HepG2 (cell line): ENCODE results near the gene AURKA. TPM values are rescaled to one million over a fixed set of nuclear protein-coding genes. Genes with fewer than 3 reads are reported as not detected.

Source experiments
- CCAR2 ChIP-seq: fragments of 200-400 bp; formaldehyde crosslinking; optimal IDR thresholded peaks from 2 replicates; pipeline ENCODE3; 2018; ENCODE audit warnings: low read depth, mild to moderate bottlenecking, low read length, moderate library complexity
- MTF2 ChIP-seq: sonication (generic); formaldehyde crosslinking; IDR thresholded peaks from 2 replicates; pipeline ENCODE4 v1.5.0; 2020; ENCODE audit warnings: missing genetic modification reagents, borderline replicate concordance
- NCOA5 ChIP-seq: sonication (generic); formaldehyde crosslinking; IDR thresholded peaks from 2 replicates; pipeline ENCODE4 v1.4.0; 2020; ENCODE audit warnings: missing genetic modification reagents
- TGIF2 ChIP-seq: IDR thresholded peaks from 2 replicates; pipeline ENCODE4 v1.6.1; 2016; ENCODE audit warnings: control low read depth, missing compliant biosample characterization
- UBTF ChIP-seq: sonication (generic); formaldehyde crosslinking; IDR thresholded peaks from 2 replicates; pipeline ENCODE4 v1.4.0; 2020; ENCODE audit warnings: mild to moderate bottlenecking, missing genetic modification reagents
- XRCC5 ChIP-seq: fragments of 200-400 bp; formaldehyde crosslinking; optimal IDR thresholded peaks from 2 replicates; pipeline ENCODE3; 2017; ENCODE audit warnings: mild to moderate bottlenecking, low read length
- ZNF263 ChIP-seq: sonication (generic); formaldehyde crosslinking; IDR thresholded peaks from 2 replicates; pipeline ENCODE4 v1.4.0; 2020; ENCODE audit warnings: missing genetic modification reagents
- ZNF563 ChIP-seq: sonication (generic); formaldehyde crosslinking; IDR thresholded peaks from 2 replicates; pipeline ENCODE4 v1.8.0; 2022; ENCODE audit warnings: mild to moderate bottlenecking, moderate library complexity, missing genetic modification reagents
- ZNF687 ChIP-seq: sonication (generic); formaldehyde crosslinking; IDR thresholded peaks from 2 replicates; pipeline ENCODE4 v1.5.1; 2020; ENCODE audit warnings: mild to moderate bottlenecking, missing genetic modification reagents, moderate library complexity
- ZNF883 ChIP-seq: sonication (generic); formaldehyde crosslinking; IDR thresholded peaks from 2 replicates; pipeline ENCODE4 v1.5.1; 2020; ENCODE audit warnings: mild to moderate bottlenecking, missing genetic modification reagents; ENCODE audit errors: not compliant biosample characterization
- polyA plus RNA-seq, 8 experiments: library from polyadenylated mRNA; depleted of rRNA in 3 of 8; stranded (reverse) in 7 of 8; unstranded in 1 of 8; fragments of >200 nt; fragmentation: Illumina TruSeq in 4 of 8; extraction: Trizol in 4 of 8; gene quantifications; 2 replicates each; pipeline versions ENCODE4 v1.2.1 to v1.2.3, GENCODE V29; 2011 to 2016; ENCODE audit warnings: low read depth in 4 of 8, missing spikeins in 1 of 8, mixed read lengths in 1 of 8; ENCODE audit not compliant: insufficient read depth in 1 of 8
- total RNA-seq, 5 experiments: library from RNA; depleted of rRNA; stranded (reverse); fragments of >200 nt; fragmentation: Illumina TruSeq; extraction: Trizol; gene quantifications; 2 replicates each; pipeline ENCODE4 v1.2.3, GENCODE V29; 2016; ENCODE audit warnings: low read depth in 1 of 5
- TF ChIP-seq, protein P1 (sequence below): sonication (generic); formaldehyde crosslinking; IDR thresholded peaks from 2 replicates; pipeline ENCODE4 v1.4.0; 2020; ENCODE audit warnings: missing genetic modification reagents, borderline replicate concordance

Gene AURKA
- total and polyA plus RNA-seq, 2 of the 13 experiments (the other 11 are each of a cell fraction or from before 2014, with no cell fraction given), result 96.4 to 224 TPM

DNA sequence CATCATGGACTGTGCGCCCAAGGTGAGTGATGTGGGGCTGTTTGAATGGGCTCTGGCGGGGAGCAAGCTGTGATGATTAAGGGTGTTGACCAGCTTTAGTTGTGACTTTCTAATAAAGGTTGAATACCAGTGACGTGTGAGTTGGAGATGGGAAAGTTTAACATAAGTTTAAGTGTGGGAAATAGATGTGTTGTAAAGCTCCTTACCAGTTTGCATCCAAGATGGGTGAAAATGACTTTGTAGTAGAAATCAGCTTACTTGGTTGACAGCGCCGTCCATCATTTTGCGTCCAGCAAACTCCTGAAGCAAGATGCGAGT is 20.4 kb upstream of the AURKA start (continued):
- TF ChIP-seq ZNF687 (0 out of 2 replicates have a peak, but pooled peaks have one; percentile 12), ZNF563 (CRISPR knock-in tag) (0 out of 2 replicates have a peak, but pooled peaks have one; percentile 9), XRCC5 (peak; percentile 7), TGIF2 (CRISPR knock-in tag) (no peak), CCAR2 (no peak), MTF2 (CRISPR knock-in tag) (0 out of 2 replicates have a peak, but pooled peaks have one; percentile 32), NCOA5 (no peak), ZNF263 (CRISPR knock-in tag) (no peak), UBTF (CRISPR knock-in tag) (no peak), ZNF883 (peak; percentile 27)
- TF ChIP-seq, protein P1, sequence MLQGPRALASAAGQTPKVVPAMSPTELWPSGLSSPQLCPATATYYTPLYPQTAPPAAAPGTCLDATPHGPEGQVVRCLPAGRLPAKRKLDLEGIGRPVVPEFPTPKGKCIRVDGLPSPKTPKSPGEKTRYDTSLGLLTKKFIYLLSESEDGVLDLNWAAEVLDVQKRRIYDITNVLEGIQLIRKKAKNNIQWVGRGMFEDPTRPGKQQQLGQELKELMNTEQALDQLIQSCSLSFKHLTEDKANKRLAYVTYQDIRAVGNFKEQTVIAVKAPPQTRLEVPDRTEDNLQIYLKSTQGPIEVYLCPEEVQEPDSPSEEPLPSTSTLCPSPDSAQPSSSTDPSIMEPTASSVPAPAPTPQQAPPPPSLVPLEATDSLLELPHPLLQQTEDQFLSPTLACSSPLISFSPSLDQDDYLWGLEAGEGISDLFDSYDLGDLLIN (CRISPR knock-in tag), result no peak
